GM12874 (cell line): ENCODE measurements around the gene MCRS1.

Experiments
- TF ChIP-seq, protein P1 (sequence below): IDR thresholded peaks from 2 replicates; pipeline ENCODE4 v1.5.1; 2011; ENCODE audit warnings: low read depth, mild to moderate bottlenecking, control low read depth, low read length, moderate library complexity; ENCODE audit not compliant: insufficient read depth

Gene MCRS1

DNA sequence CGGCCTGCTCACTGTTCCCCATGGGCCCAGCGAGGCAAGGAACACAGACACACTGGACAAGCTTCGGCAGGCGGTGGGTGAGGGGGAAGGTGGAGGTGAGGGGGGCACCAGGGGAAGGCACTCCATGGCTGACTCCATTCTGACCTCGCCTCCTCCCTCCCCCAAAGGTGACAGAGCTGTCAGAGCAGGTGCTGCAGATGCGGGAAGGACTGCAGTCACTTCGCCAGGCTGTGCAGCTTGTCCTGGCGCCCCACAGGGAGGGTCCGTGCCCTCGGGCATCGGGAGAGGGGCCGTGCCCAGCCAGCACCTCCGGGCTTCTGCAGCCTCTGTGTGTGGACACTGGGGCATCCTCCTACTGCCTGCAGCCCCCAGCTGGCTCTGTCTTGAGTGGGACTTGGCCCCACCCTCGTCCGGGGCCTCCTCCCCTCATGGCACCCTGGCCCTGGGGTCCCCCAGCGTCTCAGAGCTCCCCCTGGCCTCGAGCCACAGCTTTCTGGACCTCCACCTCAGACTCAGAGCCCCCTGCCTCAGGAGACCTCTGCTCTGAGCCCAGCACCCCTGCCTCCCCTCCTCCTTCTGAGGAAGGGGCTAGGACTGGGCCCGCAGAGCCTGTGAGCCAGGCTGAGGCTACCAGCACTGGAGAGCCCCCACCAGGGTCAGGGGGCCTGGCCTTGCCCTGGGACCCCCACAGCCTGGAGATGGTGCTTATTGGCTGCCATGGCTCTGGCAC is 10.6 kb downstream of the MCRS1 start:
- TF ChIP-seq, protein P1, sequence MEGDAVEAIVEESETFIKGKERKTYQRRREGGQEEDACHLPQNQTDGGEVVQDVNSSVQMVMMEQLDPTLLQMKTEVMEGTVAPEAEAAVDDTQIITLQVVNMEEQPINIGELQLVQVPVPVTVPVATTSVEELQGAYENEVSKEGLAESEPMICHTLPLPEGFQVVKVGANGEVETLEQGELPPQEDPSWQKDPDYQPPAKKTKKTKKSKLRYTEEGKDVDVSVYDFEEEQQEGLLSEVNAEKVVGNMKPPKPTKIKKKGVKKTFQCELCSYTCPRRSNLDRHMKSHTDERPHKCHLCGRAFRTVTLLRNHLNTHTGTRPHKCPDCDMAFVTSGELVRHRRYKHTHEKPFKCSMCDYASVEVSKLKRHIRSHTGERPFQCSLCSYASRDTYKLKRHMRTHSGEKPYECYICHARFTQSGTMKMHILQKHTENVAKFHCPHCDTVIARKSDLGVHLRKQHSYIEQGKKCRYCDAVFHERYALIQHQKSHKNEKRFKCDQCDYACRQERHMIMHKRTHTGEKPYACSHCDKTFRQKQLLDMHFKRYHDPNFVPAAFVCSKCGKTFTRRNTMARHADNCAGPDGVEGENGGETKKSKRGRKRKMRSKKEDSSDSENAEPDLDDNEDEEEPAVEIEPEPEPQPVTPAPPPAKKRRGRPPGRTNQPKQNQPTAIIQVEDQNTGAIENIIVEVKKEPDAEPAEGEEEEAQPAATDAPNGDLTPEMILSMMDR = no peak

DNA sequence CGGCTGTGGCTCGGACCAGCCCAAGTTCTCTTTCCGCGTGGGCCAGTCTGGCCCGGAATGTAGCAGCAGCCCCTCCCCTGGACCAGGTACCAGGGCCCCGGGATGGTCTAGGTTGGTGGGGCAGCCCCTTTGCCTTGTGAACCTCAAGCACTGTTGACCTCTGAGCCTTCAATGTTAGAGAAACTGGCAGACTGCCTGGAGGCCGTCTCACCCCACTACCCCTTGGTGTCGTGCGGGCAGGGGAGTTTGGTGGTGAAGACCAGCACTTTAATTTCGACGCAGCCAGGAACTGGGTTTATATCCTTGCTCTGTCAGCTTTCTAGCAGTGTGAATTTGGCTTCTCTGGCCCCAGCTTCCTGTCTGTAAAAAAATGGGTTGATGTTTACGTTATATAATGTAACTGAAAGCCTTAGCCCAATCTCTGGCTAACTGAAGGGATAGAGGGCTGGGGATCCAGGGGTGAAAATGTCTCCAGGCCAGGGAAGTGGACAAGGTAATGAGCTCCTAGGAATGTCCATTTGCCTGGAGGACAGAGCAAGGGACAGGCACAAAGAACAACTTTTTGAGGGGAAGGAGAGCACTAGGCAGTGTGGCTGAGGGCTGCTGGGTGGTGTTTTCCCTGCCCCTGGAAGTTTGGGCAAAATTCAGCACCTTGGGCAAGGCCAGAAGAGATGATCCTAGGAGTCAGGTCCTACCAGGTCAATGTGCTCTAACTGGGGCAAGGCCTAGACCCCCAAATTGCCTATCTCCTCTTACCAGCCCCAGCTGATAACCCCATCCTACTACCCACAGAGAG is 11.4 kb downstream of the MCRS1 start:
- TF ChIP-seq, protein P1 = no peak

GRCh38 chr12:49555631-49556390 is 12.1 kb downstream of the MCRS1 start:
- TF ChIP-seq, protein P1 = no peak

- TF ChIP-seq, protein P1 = no peak
Observed at GRCh38 chr12:49554266-49554665, 13.7 kb downstream of the MCRS1 start.

DNA sequence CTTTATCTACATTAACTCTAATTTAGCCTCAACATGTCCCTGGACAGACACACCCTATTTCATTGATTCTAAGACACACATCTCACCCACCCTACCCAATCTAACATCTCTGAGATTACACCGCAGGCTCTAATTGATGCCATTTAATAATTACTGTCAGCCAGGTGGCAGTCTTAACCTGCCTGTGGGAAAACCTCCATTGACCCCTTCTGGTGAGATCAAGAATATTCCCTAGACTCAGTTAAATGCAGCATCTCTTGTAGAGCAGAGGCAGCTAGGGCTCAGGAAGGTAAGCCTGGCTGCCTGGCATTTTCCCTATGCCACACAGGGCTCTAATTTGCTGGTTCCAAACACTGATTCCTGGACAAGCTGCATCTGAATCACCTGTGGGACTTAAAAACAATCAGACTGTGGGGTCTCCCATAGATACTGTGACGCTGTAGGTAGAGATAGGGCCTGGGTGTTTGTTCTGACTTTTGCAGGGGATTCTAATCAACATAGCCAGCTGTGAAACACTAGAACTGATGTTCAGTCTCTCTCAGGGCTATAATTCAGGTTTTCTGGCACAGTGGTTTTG is 14.3 kb downstream of the MCRS1 start:
- TF ChIP-seq, protein P1 = peak; percentile 46

DNA sequence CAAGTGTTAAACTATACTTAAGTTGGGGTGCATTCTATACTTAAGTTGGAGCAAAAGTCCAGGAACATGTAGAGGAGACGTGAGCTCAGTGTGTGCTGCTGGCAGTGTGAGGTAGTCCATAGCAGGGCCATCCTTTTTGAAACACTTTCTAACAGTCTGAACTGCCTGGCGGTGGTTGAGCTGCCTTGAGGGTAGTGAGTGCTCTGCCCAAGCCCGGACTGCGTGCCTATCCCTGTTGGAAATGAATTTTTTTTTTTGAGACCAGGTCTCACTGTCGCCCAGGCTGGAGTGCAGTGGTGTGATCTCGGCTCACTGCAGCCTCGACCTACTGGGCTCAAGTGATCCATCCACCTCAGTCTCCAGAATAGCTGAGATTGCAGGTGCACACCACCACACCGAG is 15.0 kb downstream of the MCRS1 start:
- TF ChIP-seq, protein P1 = no peak

GRCh38 chr12:49552425-49552824 is 15.5 kb downstream of the MCRS1 start:
- TF ChIP-seq, protein P1 = no peak
